Kidney epithelial cell (primary cell): Measurements from ENCODE around the gene VAV2. TPM values are rescaled to one million over a fixed set of nuclear protein-coding genes. Genes with fewer than 3 reads are reported as not detected.

Source experiments
- DNase-seq: peaks from one replicate; pipeline ENCODE4 v3.0.0-alpha.2; 2010; ENCODE audit warnings: low read depth
- H3K27me3 ChIP-seq: 2 replicates; pipeline ENCODE4 v1.6.0; 2011; ENCODE audit warnings: low read length; ENCODE audit not compliant: control insufficient read depth, insufficient read depth
- H3K36me3 ChIP-seq: 2 replicates; pipeline ENCODE4 v1.5.1; 2011; ENCODE audit warnings: low read length; ENCODE audit not compliant: control insufficient read depth, insufficient read depth
- H3K4me3 ChIP-seq: 2 replicates; pipeline ENCODE4 v1.5.1; 2011; ENCODE audit warnings: low read depth, mild to moderate bottlenecking, control low read depth, low read length
- CTCF ChIP-seq: IDR thresholded peaks from 2 replicates; pipeline ENCODE4 v1.5.1; 2011; ENCODE audit warnings: mild to moderate bottlenecking, moderate library complexity, low read length, control low read depth, inconsistent platforms; ENCODE audit not compliant: insufficient read depth, poor library complexity, severe bottlenecking
- total RNA-seq: library from RNA; depleted of rRNA; stranded (reverse); fragments of >200 nt; gene quantifications from 2 replicates; pipeline ENCODE4 v1.2.3, GENCODE V29; 2015

The VAV2 gene
- total RNA-seq, 1 donor from 2014 or later = 37.8 TPM

- no peak overlapping the region for H3K4me3 ChIP-seq
- H3K27me3 ChIP-seq = no peaks in the 10 kb centered on the region
- TF ChIP-seq CTCF = no peak
- no peaks in the 10 kb centered on the region for H3K36me3 ChIP-seq
- no peak for DNase-seq
These were observed 11.1 kb downstream of the VAV2 start for GRCh38 chr9:133980864-133981588.

GRCh38 chr9:133979921-133980863 is 11.9 kb downstream of the VAV2 start:
- no peak for TF ChIP-seq CTCF
- Histone ChIP-seq H3K36me3 (no peaks in the 10 kb centered on the region), H3K27me3 (no peaks in the 10 kb centered on the region), H3K4me3 (no peak overlapping the region)
- no peak for DNase-seq

- H3K27me3 ChIP-seq = no peaks in the 10 kb centered on the region
- no peak for TF ChIP-seq CTCF
- no peaks in the 10 kb centered on the region for H3K36me3 ChIP-seq
- H3K4me3 ChIP-seq = no peak overlapping the region
- DNase-seq = no peak
These were observed 12.7 kb downstream of the VAV2 start for GRCh38 chr9:133979273-133979920.

- Histone ChIP-seq H3K27me3 (no peaks in the 10 kb centered on the region), H3K36me3 (no peaks in the 10 kb centered on the region), H3K4me3 (no peak overlapping the region)
- DNase-seq = no peak
- no peak for TF ChIP-seq CTCF
These were observed 13.2 kb downstream of the VAV2 start for GRCh38 chr9:133978899-133979272.

GRCh38 chr9:133978226-133978898 is 13.8 kb downstream of the VAV2 start:
- DNase-seq = no peak
- H3K36me3 ChIP-seq = no peaks in the 10 kb centered on the region
- no peaks in the 10 kb centered on the region for H3K27me3 ChIP-seq
- no peak overlapping the region for H3K4me3 ChIP-seq
- TF ChIP-seq CTCF = no peak
